ENCODE results near the gene ANKRD61.
"Not testable (repeated sequence)": the region's sequence is repeated elsewhere in the genome, so short reads cannot be mapped to it uniquely, and the experiment has no call there.

ANKRD61 gene

DNA sequence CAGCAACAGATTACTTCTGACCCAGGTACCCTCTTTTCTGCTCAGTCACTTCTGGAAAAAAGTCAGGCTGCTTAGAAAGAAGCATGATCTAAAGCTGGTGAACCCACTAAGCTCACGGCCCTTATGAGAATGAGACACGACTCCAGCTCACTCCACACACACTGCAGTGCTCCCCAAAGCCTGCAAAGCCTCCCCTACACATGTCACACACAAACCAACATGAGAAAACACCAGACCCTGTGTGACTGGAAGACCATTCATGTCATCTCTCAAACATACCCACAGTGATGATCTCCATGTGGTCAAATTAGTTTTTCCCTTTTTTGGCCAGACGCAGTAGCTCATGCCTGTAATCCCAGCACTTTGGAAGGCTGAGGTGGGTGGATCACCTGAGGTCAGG lies 391 bp downstream of the ANKRD61 start:
- DNase-seq (ENCODE audit: low read depth) = no peak

DNA sequence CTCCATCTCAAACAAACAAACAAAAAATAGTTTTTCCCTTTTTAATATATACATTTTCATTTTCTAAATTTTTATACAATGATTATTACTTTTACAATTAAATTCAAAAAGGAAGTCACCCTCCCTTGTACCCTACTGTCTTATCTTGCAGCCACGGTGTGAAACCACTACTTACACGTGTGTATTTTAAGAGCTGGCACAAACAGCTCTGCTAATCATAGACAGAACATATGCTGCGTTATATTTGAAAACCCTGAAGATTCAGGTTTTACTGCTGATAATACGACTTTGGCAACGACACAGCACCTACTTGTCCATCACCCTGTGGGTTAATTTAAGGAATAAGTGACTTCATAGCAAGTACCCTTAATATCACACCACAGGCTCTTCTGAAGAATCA lies 991 bp downstream of the ANKRD61 start:
- DNase-seq (ENCODE audit: low read depth) = no peak

DNA sequence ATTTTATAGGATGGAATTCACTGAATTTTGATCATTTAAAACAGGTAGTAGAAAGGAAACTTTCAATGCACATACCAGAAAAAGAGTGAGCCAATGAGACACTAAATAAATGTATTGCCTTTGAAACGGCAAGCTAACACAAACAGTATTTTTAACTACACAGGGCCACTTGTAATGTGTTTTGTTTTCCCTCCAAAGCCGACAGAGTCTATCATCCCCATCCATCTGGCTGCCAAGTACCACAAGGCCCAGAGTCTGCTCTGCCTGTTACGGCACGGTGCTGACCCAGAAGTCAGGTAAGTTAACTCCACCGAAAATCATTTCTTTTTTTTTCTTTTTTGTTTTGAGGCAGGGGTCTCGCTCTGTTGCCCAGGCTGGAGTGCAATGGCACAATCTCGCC lies 1.5 kb downstream of the ANKRD61 start:
- no peak for DNase-seq (ENCODE audit: low read depth)

DNA sequence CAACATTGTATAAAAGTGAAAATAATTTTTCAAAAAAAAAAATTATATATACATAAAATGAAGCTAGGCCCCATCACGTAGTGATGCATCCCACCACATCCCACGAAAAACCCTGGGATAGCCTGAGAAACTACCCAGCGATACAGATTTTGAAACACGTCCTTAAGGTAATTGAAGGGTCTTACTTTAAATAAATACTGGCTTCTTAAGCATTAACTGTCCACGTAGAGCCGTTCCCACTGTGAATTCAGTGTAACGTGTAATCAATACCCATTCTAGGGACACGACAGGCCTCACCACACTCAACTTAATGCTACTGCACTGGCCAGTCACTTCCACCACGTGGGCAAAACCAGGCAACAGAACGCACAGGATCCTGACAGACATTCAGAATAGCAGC lies 4.0 kb downstream of the ANKRD61 start:
- DNase-seq (ENCODE audit: low read depth) = no peak

DNA sequence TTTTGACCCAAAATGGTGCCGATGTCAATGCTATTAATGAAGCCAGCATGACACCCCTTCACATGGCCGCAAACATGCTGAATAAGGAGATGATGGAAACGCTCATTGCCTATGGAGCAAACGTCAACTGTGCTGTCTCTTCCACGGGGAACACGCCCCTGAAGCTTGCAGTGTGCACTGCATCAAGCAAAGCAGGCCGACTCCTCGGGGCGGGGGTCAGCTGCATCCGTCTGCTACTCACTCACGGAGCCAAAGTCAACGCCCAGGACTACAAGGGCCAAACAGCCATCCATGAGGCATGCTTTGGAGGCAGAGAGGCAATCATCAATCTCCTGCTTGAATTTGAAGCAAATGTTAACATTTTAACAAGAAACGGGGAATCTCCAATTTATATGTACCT lies 4.5 kb downstream of the ANKRD61 start:
- DNase-seq (ENCODE audit: low read depth) = no peak

DNA sequence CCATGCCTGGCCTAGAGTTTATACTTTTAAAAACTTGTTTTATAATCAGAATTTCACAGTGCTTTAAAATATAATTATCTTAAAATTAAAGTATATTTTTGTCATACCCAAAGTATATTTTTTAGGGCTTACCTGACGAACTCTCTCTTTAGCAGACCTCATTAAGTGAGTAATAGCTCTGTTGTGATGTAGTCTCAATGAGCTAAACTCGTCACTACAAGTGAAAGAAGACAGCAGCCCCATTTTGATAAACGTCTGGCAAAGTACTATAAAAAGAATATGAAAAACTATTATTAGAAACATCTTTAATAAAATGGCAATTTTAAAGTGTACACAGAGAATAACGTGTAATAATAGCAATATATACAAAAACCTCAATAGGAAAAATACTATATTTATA lies 18.6 kb downstream of the ANKRD61 start:
- no peak for DNase-seq (ENCODE audit: low read depth)

DNA sequence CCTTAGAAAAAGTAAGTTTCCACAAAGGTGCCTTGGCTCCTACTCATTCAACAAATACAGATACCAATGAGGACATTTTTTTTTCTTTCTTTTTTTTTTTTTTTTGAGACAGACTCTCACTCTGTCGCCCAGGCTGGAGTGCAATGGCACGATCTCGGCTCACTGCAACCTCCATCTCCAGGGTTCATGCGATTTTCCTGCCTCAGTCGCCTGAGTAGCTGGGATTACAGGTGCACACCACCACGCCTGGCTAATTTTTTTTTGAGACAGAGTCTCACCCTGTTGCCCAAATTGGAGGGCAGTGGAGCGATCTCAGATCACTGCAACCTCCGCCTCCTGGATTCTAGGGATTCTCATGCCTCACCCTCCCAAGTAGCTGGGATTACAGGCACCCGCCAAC lies 20.0 kb downstream of the ANKRD61 start:
- DNase-seq (ENCODE audit: low read depth) = not testable (repeated sequence)

DNA sequence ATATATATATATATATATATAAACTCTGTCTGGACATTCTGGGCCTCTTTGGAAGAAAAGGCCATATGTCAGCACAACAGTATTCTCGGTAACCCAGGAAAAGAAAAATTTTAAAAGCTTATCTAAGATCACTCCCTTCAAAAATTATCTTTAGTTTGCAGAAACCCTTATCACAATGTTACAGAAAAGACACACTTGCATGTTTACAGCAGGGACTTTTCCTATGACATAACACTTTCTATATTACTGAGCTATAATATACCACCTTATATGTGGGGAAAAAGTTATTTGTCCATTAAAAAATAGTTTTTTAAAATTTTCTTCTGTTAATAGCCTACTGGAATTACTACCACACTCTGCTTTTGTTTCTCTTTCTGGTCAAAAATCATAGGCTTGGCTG lies 25.4 kb downstream of the ANKRD61 start:
- no peak for DNase-seq (ENCODE audit: low read depth)

DNA sequence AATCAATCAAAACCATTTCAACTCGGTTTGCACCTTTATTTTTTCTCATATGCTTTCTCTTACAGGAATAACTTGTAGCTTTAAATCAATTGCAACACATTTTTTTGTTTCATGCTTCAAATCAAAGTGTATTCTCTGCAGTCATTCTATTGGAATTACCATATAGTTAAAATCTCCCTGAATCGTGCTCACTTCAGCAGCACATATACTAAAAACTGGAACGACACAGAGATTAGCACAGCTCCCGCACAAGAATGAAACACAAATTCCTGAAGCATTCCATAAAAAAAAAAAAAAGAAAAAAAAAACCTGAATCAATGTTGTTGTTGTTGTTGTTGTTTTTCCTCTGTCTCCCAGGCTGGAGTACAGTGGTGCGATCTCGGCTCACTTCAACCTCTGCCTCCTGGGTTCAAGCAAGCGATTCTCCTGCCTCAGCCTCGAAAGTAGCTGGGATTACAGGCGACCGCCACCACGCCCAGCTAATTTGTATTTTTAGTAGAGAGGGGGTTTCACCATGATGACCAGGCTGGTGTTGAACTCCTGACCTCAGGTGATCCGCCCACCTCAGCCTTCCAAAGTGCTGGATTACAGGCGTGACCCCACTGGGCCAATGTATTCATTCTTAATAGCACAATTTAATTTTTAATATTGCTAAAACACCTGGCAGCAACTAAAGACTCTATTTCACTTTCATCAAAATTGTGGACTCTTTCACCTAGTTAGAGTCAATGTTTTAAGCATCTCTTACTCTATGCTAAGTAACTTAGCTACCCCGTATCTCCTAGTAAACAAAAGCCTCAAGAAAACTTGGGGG lies 26.3 kb downstream of the ANKRD61 start:
- DNase-seq (ENCODE audit: low read depth) = no peak

DNA sequence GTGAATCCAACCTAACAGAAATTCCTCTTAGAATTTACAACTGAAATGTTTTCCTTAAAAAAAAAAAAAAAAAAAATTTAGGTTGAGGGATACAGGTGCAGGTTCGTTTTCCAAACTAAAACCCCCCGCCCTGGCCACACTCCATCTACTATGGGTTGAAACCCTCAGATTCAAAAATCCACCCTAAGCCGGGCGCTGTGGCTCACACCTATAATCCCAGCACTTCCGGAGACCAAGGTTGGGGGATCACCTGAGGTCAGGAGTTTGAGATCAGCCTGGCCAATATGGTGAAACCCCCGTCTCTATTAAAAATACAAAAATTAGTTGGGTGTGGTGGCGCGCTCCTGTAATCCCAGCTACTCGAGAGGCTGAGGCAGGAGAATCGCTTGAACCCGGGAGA lies 28.8 kb downstream of the ANKRD61 start:
- DNase-seq (ENCODE audit: low read depth) = not testable (repeated sequence)

DNA sequence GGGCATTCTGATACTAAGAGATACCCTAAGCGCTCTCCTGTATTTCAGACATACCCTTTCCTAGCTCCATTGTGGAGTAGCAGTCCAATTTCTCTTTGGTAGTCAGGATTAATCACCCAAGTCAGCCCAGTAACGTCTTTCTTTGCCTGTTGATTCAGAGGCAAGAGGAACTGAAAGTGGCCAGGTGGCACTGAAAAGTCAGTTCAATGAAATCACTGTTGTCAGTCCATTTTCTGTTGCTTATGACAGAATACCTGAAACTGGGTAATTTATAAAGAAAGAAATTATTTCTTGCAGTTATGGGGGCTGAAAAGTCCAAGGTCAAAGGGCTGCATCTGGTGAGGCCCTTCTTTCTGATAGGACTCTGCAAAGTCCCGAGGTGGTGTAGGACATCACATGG lies 40.2 kb downstream of the ANKRD61 start:
- no peak for DNase-seq (ENCODE audit: low read depth)

DNA sequence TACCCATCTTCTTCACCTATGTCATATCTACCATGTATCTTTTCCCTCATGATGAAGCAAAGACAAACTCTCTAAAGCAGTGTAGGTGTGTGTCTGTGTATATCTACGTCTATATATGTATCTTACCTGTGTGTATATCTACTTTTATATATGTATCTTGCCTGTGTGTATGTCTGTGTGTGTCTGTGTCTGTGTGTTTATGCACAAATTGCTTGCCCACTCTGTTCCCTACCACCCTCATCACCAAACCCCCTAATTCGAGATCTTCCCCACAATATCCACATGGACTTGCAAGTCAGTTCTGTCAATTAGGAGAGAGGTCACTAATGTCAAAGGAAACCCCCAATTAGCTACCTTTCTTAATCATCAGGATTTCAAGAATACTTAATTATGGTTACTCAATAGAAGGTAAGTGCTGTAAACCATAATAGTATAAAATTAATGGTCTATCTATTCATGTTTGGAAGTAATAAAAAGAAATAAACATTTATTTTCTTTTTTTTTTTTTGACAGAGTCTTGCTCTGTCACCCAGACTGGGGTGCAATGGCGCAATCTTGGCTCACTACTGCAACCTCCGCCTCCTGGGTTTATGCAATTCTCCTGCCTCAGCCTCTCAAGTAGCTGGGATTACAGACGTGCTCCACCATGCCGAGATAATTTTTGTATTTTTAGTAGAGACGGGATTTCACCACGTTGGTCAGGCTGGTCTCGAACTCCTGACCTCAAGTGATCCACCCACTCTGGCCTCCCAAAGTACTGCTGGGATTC lies 43.6 kb downstream of the ANKRD61 start:
- no peak for DNase-seq (ENCODE audit: low read depth)

DNA sequence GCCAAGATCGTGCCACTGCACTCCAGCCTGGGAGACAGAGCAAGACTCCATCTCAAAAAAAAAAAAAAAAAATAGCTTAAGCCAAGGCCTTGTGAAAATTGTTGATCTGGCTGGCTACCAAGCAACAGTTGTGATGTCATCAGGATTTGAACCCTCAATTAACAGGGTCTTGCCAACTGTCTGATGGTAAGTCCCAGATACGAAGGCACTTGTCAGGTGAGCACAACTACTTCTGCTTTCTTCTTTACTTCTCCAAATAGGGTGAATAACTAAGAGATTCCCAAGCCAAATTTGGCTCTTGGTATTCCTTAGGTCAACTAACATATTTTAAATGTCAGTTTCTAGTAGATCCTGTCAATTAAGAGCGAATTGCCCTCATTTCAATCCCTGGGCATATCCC lies 47.4 kb downstream of the ANKRD61 start:
- DNase-seq (ENCODE audit: low read depth) = no peak

DNA sequence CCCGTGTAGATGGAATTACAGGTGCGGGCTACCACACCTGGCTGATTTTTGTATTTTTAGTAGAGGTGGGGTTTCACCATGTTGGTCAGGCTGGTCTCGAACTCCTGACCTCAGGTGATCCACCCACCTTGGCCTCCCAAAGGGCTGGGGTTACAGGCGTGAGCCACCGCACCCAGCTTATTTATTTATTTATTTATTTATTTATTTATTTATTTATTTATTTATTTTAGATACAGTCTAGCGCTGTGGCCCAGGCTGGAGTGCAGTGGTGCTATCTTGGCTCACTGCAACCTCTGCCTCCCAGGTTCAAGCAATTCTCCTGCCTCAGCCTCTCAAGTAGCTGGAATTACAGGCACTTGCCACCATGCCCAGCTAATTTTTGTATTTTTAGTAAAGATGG lies 51.9 kb downstream of the ANKRD61 start:
- DNase-seq (ENCODE audit: low read depth) = not testable (repeated sequence)
